ENCODE measurements around the gene RP2.

Gene RP2

GRCh38 chrX:46844913-46845312, 8.1 kb downstream of the RP2 start:
- H3K27ac ChIP-seq = no peak overlapping the region
- no peak for TF ChIP-seq CTCF (conservative IDR thresholded peaks at IDR 0.05)

DNA sequence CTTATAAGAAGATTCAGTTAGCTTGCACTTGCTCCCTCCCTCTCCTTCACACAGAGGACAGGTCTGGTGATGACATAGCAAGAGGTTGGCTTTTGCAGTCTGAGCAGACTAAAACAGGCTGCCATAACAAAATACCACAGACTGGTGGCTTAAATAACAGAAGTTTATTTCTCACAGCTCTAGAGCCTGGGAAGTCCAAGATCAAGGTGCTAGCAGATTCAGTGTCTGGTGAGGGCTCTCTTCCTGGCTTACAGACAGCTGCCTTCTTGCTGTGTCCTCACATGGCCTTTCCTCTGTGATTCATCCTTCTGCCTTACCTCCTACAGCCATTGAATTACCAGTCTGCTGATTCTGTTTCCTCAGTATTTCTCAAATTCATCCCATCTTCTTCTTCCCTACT, 13.1 kb downstream of the RP2 start:
- H3K27ac ChIP-seq = no peak overlapping the region
- no peak for TF ChIP-seq CTCF (conservative IDR thresholded peaks at IDR 0.05)

DNA sequence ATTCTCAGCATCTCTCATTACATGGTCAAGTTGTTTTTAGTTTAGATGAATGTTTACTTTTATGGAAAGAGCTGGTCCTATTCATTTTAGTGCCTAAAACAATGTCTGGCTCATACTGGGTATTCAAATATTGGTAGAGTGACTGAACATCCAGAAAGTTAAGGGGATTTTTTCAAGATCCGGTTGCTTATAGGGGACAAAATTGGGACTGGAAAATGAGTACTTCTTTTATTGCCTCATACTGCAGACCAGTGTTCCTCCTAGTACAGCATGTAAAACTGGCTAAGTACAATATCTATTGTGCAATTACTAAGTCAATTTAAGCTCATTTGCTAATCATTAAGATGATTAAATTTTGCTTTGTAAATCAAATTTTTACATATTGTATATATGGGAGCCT, 13.9 kb downstream of the RP2 start:
- no peak for TF ChIP-seq CTCF (conservative IDR thresholded peaks at IDR 0.05)
- no peak overlapping the region for H3K27ac ChIP-seq

GRCh38 chrX:46856483-46856882, 19.6 kb downstream of the RP2 start:
- TF ChIP-seq CTCF (conservative IDR thresholded peaks at IDR 0.05) = no peak

DNA sequence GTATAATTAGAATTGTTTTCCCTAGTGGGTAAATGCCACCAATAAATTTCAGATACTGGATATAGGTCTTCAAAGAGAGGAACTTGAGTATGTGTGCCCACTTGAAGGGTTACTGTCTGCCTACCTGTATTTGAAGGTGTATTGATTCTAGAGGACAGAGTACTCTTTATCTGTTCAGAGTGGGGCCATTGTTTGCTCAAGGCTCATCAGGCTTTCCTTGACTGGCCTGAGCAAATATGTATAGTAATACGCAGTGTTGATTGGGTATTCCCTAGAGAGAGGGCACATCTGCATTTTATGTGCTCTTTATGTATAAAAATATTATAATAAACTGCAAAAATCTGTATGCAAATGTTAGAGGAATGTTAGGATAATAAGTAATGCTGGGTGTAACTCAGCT, 23.7 kb downstream of the RP2 start:
- peak overlapping the region; percentile 69 for H3K27ac ChIP-seq
- no peak for TF ChIP-seq CTCF (conservative IDR thresholded peaks at IDR 0.05)

More at GRCh38 chrX:46856483-46856882, 19.6 kb downstream of the RP2 start:
- H3K27ac ChIP-seq = no peak overlapping the region

DNA sequence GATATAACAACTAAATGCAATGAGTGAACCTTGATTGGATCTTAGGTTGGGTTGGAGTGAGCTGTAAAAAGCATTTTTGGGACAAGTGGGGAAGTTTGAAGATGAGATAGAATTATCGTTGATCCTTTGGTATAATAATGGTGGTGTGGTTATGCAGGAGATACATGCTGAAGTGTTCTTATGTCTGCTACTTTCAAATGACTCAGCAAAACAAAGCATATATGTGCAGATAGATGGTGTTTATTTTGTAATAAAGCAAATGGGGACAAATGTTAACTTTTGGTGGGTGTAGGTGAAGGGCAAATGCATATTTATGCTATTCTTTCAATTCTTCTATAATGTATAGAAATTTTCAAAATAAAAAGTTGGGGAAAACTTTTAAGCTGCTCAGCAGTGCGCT, 26.2 kb downstream of the RP2 start:
- H3K27ac ChIP-seq = no peak overlapping the region
- no peak for TF ChIP-seq CTCF (conservative IDR thresholded peaks at IDR 0.05)

DNA sequence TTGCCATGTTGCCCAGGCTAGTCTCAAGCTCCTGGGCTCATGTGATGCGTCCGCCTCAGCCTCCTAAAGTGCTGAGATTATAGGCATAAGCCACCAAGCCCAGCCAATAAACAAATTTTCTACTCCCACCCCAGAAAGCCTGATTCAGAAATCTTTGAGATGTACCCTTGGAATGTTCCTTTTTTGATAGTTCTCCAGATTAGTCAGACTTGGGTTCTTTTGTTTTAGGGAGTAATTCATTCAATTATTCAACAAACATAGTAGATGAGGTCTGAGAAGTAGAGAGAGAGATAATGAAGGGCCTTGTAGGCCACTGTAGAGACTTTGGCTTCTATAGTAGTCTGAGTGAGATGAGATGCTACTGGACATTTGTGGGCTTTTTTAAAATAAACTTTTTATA, 27.8 kb downstream of the RP2 start:
- TF ChIP-seq CTCF (conservative IDR thresholded peaks at IDR 0.05) = no peak
- no peak overlapping the region for H3K27ac ChIP-seq

DNA sequence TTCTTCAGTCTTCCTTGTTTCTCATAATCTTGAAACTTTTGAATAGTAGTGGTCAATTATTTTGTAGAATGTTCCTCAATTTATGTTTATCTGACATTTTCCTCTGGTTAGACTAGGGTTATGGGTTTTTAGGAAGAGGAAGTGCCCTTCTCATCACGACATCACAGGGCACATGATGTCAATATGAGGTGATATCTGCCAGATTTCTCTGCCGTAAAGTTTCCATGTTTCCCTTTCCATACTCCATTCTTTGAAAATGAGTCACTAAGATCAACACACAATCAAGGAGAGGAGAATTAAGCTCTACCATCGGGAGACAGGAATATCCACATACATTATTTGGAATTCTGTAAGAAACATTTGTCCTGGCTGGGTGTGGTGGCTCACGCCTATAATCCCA, 28.4 kb downstream of the RP2 start:
- no peak overlapping the region for H3K27ac ChIP-seq
- no peak for TF ChIP-seq CTCF (conservative IDR thresholded peaks at IDR 0.05)

Data from VCaP (cell line).